NCI-H2196 (cell line): ENCODE results near the gene HOXB1.
"Not testable (repeated sequence)": the region's sequence is repeated elsewhere in the genome, so short reads cannot be mapped to it uniquely, and the experiment has no call there.

ENCODE experiments used
- DNase-seq: peaks from one replicate; lab custom pipeline; 2025; ENCODE audit not compliant: unreplicated experiment; lab: John Stamatoyannopoulos, UW

The HOXB1 gene

DNA sequence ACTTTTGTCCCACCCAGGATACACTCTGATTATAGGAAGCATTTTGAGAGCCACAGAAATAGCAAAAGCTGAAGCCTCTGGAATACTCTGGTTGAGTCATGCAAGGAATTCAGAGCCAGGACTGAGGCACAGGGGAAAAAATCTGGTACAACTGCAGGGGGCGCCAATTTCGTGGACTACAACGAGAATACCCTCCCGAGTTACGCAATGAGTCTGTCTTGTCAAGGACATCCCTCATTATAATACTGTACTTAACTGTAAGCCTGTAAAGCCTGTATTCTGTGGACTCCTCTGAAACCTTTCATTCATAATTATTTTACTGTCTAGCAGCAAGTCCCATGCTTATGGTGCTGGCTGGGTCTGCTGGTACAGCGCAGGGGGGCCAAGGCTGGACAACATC is 7.8 kb downstream of the HOXB1 start:
- no peak for DNase-seq

DNA sequence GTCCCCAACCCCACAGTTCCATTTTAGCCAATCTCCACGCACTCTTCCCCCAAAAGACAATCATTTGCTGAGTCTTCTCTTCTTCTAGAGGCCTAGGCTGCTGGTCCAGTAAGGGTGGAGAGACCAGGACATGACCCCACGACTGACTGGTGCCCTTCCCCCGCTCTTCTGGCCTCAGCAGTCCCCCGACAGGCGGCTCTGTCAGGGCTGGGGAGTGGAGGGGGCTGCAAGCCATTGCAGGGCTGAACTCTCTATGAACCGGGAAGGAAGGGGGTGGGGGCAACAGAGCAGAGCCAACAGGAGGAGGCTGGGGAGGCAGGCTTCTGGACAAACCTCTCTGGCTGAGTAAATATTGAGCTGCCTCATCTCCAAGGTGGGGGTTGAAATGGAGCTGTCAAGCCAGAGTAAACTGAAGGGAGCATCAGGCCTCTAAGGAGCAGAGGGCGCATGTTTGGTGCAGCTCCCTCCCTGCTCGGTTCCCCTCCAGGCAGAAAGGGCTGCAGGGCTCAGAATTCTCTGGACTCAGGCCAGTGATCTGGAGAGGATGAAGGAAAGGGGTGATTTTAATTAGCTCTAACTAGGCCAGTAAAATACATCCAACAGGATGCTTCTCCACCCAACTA is 8.7 kb downstream of the HOXB1 start:
- DNase-seq, result peak; percentile 82

DNA sequence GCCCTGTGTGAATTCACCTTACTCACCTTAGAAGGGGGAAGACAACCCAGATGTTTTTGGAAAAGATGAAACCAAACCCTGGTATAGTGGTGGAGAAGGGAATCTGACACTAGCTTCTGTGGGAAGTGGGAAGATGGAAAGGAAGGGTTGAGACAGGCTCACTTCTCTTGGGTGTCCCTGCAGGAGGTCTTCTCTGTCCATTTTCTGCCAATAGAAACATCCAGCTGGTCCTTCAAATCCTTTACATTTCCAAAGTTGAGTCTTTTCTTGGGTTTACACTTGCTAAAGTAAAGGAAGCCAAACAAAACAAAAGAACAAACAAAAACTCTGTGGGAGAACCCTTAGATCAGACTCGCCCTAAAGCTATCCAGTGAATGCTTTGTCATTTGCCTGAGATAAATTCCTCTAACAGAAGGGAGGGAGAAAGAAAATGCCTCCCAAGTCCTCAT is 10.2 kb downstream of the HOXB1 start:
- no peak for DNase-seq

- no peak for DNase-seq
These were observed 11.4 kb downstream of the HOXB1 start for GRCh38 chr17:48519427-48519826.

- no peak for DNase-seq
These were observed 13.3 kb downstream of the HOXB1 start for GRCh38 chr17:48517478-48517877.

DNA sequence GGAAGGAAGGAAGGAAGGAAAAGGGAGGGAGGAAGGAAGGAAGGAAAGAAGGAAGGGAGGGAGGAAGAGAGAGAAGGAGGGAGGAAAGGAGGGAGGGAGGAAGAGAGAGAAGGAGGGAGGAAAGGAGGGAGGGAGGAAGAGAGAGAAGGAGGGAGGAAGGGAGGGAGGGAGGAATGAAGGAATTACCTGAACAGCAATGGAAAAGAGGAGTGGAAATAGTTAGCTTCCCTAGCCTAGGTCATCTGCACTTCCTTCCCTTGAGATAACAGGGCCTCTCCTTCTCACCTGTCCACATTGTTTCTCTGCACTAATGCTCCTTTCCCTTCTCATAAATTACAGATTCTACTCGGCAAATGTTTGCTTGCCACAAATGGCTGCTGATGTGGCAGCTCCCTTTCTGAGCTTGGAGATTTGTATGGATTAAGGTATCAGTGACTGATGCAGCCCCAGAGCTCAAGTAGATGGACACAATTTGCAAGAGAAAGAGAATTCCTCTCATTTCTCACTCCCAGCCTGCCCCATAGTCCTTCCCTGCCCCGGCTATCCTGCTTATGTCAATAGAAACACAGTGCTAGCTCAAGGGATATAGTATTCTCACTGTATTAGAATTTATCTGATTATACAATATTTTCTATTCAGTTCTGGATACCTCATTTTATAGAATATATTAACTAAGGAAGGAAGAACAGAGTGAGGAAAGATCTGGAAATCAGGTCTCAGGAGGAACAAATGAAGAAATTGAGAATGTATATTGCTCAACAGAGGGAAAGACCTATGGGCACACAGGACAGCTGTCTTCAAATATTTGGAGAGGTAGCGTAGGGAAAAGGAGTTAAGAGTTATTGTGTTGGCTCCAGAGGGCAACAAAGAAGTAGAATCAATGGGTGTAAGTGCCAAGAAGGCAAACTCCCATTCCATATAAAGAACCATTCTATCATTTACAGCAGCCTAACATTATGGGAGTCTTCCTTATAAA is 14.6 kb downstream of the HOXB1 start:
- DNase-seq, result no peak

GRCh38 chr17:48514477-48514876 is 16.3 kb downstream of the HOXB1 start:
- no peak for DNase-seq

- no peak for DNase-seq
These were observed 16.9 kb downstream of the HOXB1 start for GRCh38 chr17:48513666-48514455.

DNA sequence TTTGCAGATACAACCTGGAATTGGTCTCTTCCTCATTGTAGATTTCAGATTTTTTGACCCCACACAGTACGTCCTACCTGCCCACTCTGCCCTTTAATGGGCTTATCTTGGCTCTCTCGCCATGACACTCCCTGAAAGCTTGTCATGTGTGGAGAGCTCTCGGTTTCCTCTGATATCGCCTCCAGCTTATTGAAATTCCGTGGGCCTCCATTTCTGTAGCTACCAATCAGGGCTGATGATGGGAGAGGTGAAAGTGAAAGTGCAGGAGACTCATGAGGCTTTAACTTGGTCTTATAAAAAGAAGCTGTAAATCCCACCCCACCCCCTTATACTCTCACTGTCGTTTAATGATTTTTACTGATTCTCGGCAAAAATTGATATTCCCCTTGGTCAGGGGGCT is 17.7 kb downstream of the HOXB1 start:
- DNase-seq, result no peak

DNA sequence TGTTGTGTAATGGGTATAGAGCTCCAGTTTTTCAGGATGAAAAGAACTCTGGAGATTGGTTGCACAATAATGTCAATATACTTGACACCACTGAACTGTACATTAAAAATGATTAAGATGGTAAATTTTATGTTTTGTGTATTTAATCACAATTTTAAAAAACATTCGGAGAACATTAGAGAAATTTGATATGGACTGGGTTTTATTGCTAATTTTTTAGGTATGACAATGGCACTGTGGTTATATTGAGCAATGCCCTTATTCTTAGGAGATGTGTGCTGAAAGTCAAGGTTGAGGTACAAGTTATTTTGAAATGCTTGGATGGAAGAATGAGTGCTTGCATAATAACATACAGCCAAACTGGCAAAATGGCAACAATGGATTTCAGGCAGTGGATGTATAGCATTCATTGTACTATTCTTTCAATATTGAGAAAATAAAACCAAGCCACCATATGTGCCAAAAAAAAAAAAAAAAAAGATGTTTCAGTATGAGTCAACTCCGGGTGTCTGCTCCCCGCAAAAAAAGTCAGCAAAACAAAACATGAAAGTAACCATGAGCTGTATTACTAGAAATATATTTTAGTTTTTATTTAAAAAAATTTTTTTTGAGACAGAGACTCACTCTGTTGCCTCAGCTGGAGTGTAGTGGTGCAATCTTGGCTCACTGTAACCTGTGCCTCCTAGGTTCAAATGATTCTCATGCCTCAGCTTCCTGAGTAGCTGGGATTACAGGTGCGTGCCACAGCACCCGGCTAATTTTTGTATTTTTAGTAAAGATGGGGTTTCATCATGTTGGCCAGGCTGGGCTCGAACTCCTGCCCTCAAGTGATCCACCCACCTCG is 19.8 kb downstream of the HOXB1 start:
- DNase-seq, result no peak

- no peak for DNase-seq
These were observed 20.4 kb downstream of the HOXB1 start for GRCh38 chr17:48510381-48510760.

DNA sequence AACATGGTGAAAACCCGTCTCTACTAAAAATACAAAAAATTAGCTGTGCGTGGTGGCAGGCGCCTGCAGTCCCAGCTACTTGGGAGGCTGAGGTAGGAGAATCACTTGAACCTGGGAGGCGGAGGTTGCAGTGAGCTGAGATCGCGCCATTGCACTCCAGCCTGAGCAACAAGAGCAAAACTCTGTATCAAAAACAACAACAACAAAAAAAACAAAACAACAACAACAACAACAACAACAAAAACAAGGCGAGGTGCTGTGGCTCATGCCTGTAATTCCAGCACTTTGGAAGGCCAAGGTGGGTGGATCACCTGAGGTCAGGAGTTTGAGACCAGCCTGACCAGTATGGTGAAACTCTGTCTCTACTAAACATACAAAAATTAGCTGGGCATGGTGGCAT is 21.1 kb downstream of the HOXB1 start:
- not testable (repeated sequence) for DNase-seq

DNA sequence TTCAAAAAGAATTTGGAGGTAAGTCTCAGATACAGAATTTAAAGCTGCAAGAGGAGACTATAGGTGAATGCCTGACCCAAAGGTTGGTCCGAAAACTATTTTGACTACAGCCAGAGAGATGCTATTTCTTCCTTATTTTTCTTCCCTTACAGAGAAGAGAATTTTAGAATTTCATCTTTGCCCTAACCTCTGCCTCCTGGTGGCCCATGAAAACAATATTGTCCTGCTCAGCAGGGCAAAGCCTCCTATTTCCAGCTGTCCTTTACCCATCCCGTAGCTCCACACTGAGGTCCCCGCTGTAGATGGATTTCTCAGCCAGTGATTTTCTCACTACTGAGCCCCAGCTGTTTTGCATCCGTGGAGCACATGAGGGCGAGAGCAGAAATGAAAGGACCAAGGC is 24.6 kb downstream of the HOXB1 start:
- no peak for DNase-seq

DNA sequence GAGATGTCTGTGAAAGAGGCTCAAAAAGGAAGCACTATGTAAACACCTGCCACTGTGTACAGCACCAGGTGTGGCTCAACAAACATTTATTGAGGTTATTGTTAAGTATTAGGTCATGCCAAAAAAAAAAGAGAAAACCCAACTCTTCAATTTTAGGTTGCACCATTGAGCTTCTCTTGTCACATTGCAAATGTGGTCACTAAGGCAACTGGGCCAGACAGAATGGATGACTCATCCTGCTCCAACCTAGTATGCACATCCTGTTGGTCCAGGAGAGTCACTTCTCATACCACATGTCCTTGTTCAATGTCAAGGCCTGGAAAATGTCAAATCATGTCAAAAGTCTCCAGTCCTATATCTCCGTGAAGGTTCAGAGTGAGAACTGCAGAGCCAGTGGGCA is 25.0 kb downstream of the HOXB1 start:
- peak; percentile 91 for DNase-seq

GRCh38 chr17:48504953-48505352 is 25.9 kb downstream of the HOXB1 start:
- DNase-seq, result no peak

GRCh38 chr17:48503747-48504146 is 27.1 kb downstream of the HOXB1 start:
- DNase-seq, result no peak

DNA sequence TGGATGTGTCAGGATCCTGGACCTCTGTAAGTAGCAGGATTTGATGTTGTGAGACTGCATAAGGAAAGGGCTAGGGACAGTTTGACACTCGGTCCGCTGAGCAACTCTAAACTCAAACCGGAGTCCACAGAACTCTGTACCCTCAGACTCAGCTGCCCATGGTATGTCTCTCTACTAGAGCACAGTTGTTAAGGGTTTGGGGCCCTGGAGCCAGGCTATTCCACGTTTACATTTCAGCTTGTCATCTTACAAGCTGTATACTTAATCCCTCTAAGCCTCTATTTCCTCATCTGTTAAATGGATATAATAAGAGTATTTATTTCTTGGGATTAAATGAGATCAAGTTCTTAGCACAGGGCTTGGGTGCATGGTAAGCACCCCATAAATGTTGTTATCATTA is 27.9 kb downstream of the HOXB1 start:
- no peak for DNase-seq

GRCh38 chr17:48502312-48502711 is 28.5 kb downstream of the HOXB1 start:
- no peak for DNase-seq

- no peak for DNase-seq
These were observed 30.1 kb downstream of the HOXB1 start for GRCh38 chr17:48500435-48501426.
